Panc1 (cell line): ENCODE results near the gene TMEM52.

Source experiments
- CTCF ChIP-seq: fragments of 450-650 bp; IDR thresholded peaks from 2 replicates; pipeline ENCODE4 v1.5.1; 2017; ENCODE audit warnings: mild to moderate bottlenecking
- POLR2AphosphoS5 ChIP-seq: IDR thresholded peaks from 2 replicates; pipeline ENCODE4 v1.6.1; 2012; ENCODE audit warnings: mild to moderate bottlenecking, low read depth, low read length, moderate library complexity
- REST ChIP-seq, 2 experiments: IDR thresholded peaks; 2 replicates each; pipeline ENCODE4 v1.6.1; 2011 to 2012; ENCODE audit warnings: low read depth in 2 of 2, control low read depth in 1 of 2, low read length in 1 of 2, mild to moderate bottlenecking in 1 of 2, moderate library complexity in 1 of 2; ENCODE audit not compliant: insufficient read depth in 1 of 2
- SIN3A ChIP-seq: IDR thresholded peaks from 2 replicates; pipeline ENCODE4 v1.6.1; 2012; ENCODE audit warnings: low read depth, mild to moderate bottlenecking, low read length, moderate library complexity, borderline replicate concordance; ENCODE audit not compliant: insufficient read depth

- TF ChIP-seq CTCF, result no peak; the same call in 1 of the 2 replicates
- 0 out of 2 replicates have a peak, but pooled peaks have one; percentile 38 for TF ChIP-seq SIN3A
- no peak for TF ChIP-seq REST (IDR thresholded peaks at IDR 0.05; ENCODE audit: insufficient read depth in 1 of 2, low read depth in 2 of 2, low read length in 1 of 2)
- TF ChIP-seq POLR2AphosphoS5, result no peak
Measured at GRCh38 chr1:1918901-1919303, at the start of gene TMEM52.
